A549 (cell line): Measurements from ENCODE around the gene KDM4B.

Experiments
- CHD2 ChIP-seq: fragments of 150-350 bp; IDR thresholded peaks from 2 replicates; pipeline ENCODE4 v1.6.1; 2014; ENCODE audit warnings: low read length; ENCODE audit not compliant: partially characterized antibody
- CTCF ChIP-seq: fragments of >200 bp; sonication (Bioruptor Twin); formaldehyde crosslinking; IDR thresholded peaks from 3 replicates; pipeline ENCODE4 v1.5.1; 2016
- E2F6 ChIP-seq: IDR thresholded peaks from 2 replicates; pipeline ENCODE4 v1.6.1; 2012; ENCODE audit warnings: low read depth, borderline replicate concordance
- EP300 ChIP-seq, 2 experiments: fragments of >200 bp; sonication (Bioruptor Twin); formaldehyde crosslinking; IDR thresholded peaks; 2 replicates in 1 of 2; 3 replicates in 1 of 2; pipeline ENCODE4 v1.6.1; 2016 to 2017
- GATA3 ChIP-seq: IDR thresholded peaks from 2 replicates; pipeline ENCODE4 v1.6.1; 2012; ENCODE audit warnings: borderline replicate concordance
- MAX ChIP-seq: IDR thresholded peaks from 2 replicates; pipeline ENCODE4 v1.6.1; 2012
- NFE2L2 ChIP-seq: fragments of 150-350 bp; conservative IDR thresholded peaks from 2 replicates; pipeline ENCODE4 v1.6.1; 2014; ENCODE audit warnings: low read length
- POLR2A ChIP-seq: IDR thresholded peaks from 2 replicates; pipeline ENCODE4 v1.6.1; 2012; ENCODE audit warnings: mild to moderate bottlenecking, low read length
- RAD21 ChIP-seq, 2 experiments: fragments of >200 bp in 1 of 2; sonication (Bioruptor Twin) in 1 of 2; formaldehyde crosslinking in 1 of 2; IDR thresholded peaks in 1 of 2; conservative IDR thresholded peaks in 1 of 2; 2 replicates in 1 of 2; 3 replicates in 1 of 2; pipeline ENCODE4 v1.6.1; 2012 to 2018; ENCODE audit warnings: inconsistent platforms in 1 of 2
- RCOR1 ChIP-seq: fragments of 150-350 bp; IDR thresholded peaks from 2 replicates; pipeline ENCODE4 v1.6.1; 2014; ENCODE audit warnings: antibody characterized with exemption, low read length, low read depth
- REST ChIP-seq: fragments of 200-600 bp; sonication (generic); IDR thresholded peaks from 2 replicates; pipeline ENCODE4 v1.6.1; 2016; ENCODE audit warnings: antibody characterized with exemption, mild to moderate bottlenecking, moderate library complexity
- RFX5 ChIP-seq: fragments of 450-650 bp; IDR thresholded peaks from 2 replicates; pipeline ENCODE4 v1.7.1; 2014; ENCODE audit warnings: antibody characterized with exemption, mild to moderate bottlenecking, moderate library complexity
- SMC3 ChIP-seq: fragments of >200 bp; sonication (Bioruptor Twin); formaldehyde crosslinking; IDR thresholded peaks from 3 replicates; pipeline ENCODE4 v1.6.1; 2018; ENCODE audit warnings: inconsistent platforms

GRCh38 chr19:5097331-5097930 is 128.5 kb downstream of the KDM4B start:
- TF ChIP-seq CTCF: no peak
- TF ChIP-seq EP300 (IDR thresholded peaks at IDR 0.05): no peak
- no peak for TF ChIP-seq POLR2A
- no peak for TF ChIP-seq MAX
- TF ChIP-seq E2F6: no peak
- no peak for TF ChIP-seq NFE2L2
- no peak for TF ChIP-seq RCOR1
- no peak for TF ChIP-seq CHD2
- TF ChIP-seq GATA3: no peak
- no peak for TF ChIP-seq RAD21 (conservative IDR thresholded peaks at IDR 0.05 in 1 of 2, IDR thresholded peaks at IDR 0.05 in 1 of 2)
- TF ChIP-seq SMC3: no peak
- no peak for TF ChIP-seq RFX5
- TF ChIP-seq REST: no peak
